ENCODE data around the gene EPG5. TPM values are rescaled to one million over a fixed set of nuclear protein-coding genes. Genes with fewer than 3 reads are reported as not detected.

EPG5 gene, protein sequence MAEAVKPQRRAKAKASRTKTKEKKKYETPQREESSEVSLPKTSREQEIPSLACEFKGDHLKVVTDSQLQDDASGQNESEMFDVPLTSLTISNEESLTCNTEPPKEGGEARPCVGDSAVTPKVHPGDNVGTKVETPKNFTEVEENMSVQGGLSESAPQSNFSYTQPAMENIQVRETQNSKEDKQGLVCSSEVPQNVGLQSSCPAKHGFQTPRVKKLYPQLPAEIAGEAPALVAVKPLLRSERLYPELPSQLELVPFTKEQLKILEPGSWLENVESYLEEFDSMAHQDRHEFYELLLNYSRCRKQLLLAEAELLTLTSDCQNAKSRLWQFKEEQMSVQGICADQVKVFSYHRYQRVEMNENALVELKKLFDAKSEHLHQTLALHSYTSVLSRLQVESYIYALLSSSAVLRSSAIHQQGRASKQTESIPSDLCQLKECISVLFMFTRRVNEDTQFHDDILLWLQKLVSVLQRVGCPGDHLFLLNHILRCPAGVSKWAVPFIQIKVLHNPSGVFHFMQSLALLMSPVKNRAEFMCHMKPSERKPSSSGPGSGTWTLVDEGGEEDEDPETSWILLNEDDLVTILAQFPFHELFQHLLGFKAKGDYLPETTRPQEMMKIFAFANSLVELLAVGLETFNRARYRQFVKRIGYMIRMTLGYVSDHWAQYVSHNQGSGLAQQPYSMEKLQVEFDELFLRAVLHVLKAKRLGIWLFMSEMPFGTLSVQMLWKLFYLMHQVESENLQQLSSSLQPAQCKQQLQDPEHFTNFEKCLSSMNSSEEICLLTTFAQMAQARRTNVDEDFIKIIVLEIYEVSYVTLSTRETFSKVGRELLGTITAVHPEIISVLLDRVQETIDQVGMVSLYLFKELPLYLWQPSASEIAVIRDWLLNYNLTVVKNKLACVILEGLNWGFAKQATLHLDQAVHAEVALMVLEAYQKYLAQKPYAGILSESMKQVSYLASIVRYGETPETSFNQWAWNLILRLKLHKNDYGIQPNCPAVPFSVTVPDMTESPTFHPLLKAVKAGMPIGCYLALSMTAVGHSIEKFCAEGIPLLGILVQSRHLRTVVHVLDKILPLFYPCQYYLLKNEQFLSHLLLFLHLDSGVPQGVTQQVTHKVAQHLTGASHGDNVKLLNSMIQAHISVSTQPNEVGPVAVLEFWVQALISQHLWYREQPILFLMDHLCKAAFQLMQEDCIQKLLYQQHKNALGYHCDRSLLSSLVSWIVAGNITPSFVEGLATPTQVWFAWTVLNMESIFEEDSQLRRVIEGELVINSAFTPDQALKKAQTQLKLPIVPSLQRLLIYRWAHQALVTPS (N-terminal part only)
- polyA plus RNA-seq: 1 to 10 TPM; 5.1 to 8.1 TPM

DNA sequence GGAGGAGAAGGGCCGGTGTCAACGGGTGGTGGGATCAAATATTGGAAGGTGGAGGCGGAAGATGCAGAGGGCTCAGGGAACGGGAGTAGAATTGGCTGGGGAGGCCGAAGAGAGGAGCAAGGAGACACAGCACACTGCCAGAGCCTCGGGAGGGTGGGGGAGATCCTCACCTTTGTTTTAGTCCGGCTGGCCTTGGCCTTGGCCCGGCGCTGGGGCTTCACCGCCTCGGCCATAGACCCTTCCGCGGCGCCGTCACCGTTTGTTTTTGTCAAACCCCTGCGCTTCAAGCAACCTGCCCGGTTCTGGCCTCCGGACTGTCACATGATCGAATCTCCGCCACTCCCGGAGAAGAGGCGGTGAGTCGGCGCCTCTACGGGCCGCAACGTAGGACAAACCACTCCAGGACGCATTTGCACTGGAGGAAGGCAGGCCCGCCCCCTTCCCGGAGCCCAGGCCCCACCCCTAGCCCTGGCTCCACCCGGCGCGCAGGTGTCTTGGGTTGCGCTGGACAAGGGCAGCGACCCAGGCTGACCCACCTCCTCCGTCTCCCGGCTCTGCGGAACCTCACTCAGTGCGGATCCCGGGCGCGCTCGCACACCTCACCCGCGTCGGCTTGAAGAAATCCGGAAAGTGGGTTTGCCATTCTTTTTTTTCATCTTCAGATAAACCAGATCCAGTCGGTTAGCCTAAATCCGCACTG, at the start of gene EPG5:
TSS of gene EPG5 (minus strand) at position 323 of the 700 bp plus-strand sequence. CDS start at position 233, 90 bp downstream.
- Histone ChIP-seq H3K4me3 (ENCODE audit: low read depth in 1 of 2, low read length in 2 of 2) (peak within 1 kb of the TSS; percentile 85 to 86), H3K9me3 (ENCODE audit: control insufficient read depth in 2 of 2, insufficient read depth in 1 of 2, low read depth in 1 of 2, low read length in 1 of 2) (no peaks in the 10 kb centered on the region), H3K36me3 (ENCODE audit: control insufficient read depth in 2 of 2, insufficient read depth in 2 of 2, low read length in 1 of 2) (no peaks in the 10 kb centered on the region), H3K27me3 (ENCODE audit: control insufficient read depth in 1 of 2, insufficient read depth in 2 of 2, low read length in 2 of 2) (no peaks in the 10 kb centered on the region), H3K4me1 (ENCODE audit: control insufficient read depth in 2 of 2, insufficient read depth in 2 of 2, low read length in 1 of 2) (no peaks in the 10 kb centered on the region), H3K27ac (ENCODE audit: low read depth in 2 of 2, low read length in 1 of 2) (peak within 1 kb of the TSS; percentile 62 to 84)
- 0 to 1% methylated on average over 46 to 50 of the region's 50 CpGs for WGBS, 2 donors

DNA sequence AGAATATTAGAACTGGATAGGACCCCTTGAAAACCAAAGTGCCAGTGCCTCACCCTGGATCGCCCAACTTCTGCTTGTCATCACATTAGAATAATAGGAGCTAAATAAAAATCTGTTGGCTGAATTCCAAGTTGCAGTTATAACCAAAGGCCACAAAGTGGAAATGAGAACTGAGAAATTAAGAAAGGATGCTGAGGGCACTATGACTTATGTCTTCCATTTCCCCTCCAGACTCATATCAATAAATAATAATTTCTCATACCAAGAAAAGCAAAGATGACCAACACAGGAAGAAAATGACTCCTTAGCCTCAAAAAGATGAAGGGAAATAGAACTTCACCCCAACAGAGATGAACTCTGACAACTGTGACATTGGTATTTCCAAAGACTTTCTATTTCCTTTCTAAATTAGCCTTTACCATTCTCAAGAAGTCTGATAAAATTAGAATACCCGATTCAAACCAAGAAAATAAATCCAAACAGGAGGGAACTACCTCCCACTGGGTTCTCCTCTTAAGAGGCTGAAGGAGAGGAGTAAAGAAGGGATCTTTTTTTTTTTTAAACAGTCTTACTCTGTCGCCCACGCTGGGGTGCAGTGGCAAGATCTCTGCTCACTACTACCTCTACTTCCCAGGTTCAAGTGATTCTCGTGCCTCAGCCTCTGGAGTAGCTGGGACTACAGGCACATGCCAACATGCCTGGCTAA, 46.5 kb upstream of the EPG5 start:
- H3K9me3 ChIP-seq (ENCODE audit: control insufficient read depth in 2 of 2, insufficient read depth in 1 of 2, low read depth in 1 of 2, low read length in 1 of 2): no peaks in the 10 kb centered on the region
- WGBS, 2 donors: 75 to 83% methylated on average over 5 of the region's 5 CpGs
- H3K27ac ChIP-seq (ENCODE audit: low read depth in 2 of 2, low read length in 1 of 2): no peak overlapping the region
- H3K27me3 ChIP-seq (ENCODE audit: control insufficient read depth in 1 of 2, insufficient read depth in 2 of 2, low read length in 2 of 2): no peaks in the 10 kb centered on the region
- H3K4me1 ChIP-seq (ENCODE audit: control insufficient read depth in 2 of 2, insufficient read depth in 2 of 2, low read length in 1 of 2): no peaks in the 10 kb centered on the region
- no peak overlapping the region for H3K4me3 ChIP-seq (ENCODE audit: low read depth in 1 of 2, low read length in 2 of 2)
- peaks cover 0 to 7% of the 10 kb centered on the region in 2 donors for H3K36me3 ChIP-seq (ENCODE audit: control insufficient read depth in 2 of 2, insufficient read depth in 2 of 2, low read length in 1 of 2)

DNA sequence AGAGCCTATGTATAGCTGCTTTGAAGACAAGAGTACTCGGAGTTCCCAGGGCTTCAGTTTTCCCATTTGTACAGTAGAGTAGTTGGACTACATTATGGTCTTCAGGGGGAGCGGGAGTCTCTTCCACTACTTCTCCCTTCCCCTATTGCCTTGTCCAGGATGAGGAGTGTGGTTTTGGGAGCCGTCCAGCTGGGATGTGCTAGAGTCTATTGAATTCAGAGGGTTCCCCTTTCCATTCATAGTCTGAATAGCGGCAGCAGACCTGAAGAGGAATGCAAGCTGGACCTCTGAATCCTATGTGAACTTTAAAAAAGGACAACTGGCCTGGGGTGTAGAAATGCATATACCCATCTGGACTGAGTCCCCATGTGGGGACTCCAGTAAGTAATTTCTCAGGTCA, 43.5 kb upstream of the EPG5 start:
- no peaks in the 10 kb centered on the region for H3K4me1 ChIP-seq (ENCODE audit: control insufficient read depth in 2 of 2, insufficient read depth in 2 of 2, low read length in 1 of 2)
- WGBS, 2 donors: 86 to 96% methylated on average over 4 of the region's 4 CpGs

DNA sequence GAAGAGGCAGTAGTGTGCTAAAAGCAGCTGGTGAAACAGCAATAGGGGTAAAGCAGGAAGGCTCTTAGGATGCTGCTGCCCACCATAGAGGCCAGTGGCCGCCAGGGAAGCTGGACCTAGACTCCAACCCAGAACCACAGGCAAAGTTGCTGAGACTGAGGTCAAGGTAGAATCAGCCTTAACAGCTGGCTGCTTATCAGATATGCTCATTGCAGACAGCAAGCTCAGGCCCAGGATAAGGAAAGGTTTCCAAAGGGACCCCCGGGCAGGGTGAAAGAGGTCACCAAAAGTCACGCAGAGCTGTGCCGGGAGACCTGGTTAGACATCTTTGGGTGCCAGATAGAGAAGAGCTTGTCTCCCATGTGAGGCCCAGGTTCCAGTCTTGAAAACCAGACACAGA, 42.9 kb upstream of the EPG5 start:
- no peak overlapping the region for H3K27ac ChIP-seq (ENCODE audit: low read depth in 2 of 2, low read length in 1 of 2)
- WGBS, 2 donors: 93 to 97% methylated on average over 4 of the region's 4 CpGs

More for the DNA sequence above, 43.5 kb upstream of the EPG5 start:
- Histone ChIP-seq H3K36me3 (ENCODE audit: control insufficient read depth in 2 of 2, insufficient read depth in 2 of 2, low read length in 1 of 2) (peaks cover 0 to 8% of the 10 kb centered on the region in 2 donors), H3K4me3 (ENCODE audit: low read depth in 1 of 2, low read length in 2 of 2) (no peak overlapping the region), H3K9me3 (ENCODE audit: control insufficient read depth in 2 of 2, insufficient read depth in 1 of 2, low read depth in 1 of 2, low read length in 1 of 2) (no peaks in the 10 kb centered on the region), H3K27me3 (ENCODE audit: control insufficient read depth in 1 of 2, insufficient read depth in 2 of 2, low read length in 2 of 2) (no peaks in the 10 kb centered on the region), H3K27ac (ENCODE audit: low read depth in 2 of 2, low read length in 1 of 2) (no peak overlapping the region)

DNA sequence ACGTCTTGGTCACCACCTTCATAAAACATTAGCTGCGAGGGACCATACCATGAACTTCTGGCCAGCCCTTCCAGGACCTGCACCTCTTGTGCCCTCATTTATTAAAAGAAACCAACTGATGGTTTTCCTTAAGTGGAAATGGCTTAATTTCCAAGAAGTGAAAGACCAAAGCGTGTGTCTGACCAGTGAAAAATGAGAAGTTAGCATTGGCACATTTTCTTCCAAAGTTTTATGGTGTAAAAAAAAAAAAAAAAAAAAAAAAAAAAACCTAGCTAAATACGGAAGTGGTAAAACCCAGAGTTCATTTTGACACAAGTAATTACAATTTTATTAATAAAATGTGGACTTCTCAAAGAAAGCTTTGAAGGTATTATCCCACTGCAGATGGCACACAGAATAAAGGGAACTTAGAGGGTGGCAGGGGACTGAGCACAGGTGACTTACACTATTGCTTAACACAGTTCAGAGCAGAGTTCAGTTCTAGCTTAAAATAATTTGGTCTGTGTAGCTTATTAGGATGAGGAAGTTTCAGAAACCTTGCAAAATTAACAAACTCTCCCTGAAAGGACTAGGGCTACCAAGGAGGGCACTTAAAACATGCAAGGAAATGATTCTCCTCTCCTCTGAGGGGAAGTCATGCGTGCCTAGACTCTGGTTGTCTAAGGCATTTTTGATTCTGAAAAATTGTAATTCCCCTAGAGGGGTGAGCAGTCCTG, 42.2 kb upstream of the EPG5 start:
- no peak overlapping the region for H3K27ac ChIP-seq (ENCODE audit: low read depth in 2 of 2, low read length in 1 of 2)
- no peaks in the 10 kb centered on the region for H3K27me3 ChIP-seq (ENCODE audit: control insufficient read depth in 1 of 2, insufficient read depth in 2 of 2, low read length in 2 of 2)
- H3K36me3 ChIP-seq (ENCODE audit: control insufficient read depth in 2 of 2, insufficient read depth in 2 of 2, low read length in 1 of 2): peaks cover 0 to 8% of the 10 kb centered on the region in 2 donors
- H3K4me1 ChIP-seq (ENCODE audit: control insufficient read depth in 2 of 2, insufficient read depth in 2 of 2, low read length in 1 of 2): no peaks in the 10 kb centered on the region
- WGBS, 2 donors: 88 to 89% methylated on average over 5 of the region's 5 CpGs
- no peaks in the 10 kb centered on the region for H3K9me3 ChIP-seq (ENCODE audit: control insufficient read depth in 2 of 2, insufficient read depth in 1 of 2, low read depth in 1 of 2, low read length in 1 of 2)
- H3K4me3 ChIP-seq (ENCODE audit: low read depth in 1 of 2, low read length in 2 of 2): no peak overlapping the region

More for the DNA sequence above, 42.9 kb upstream of the EPG5 start:
- H3K4me3 ChIP-seq (ENCODE audit: low read depth in 1 of 2, low read length in 2 of 2): no peak overlapping the region
- H3K36me3 ChIP-seq (ENCODE audit: control insufficient read depth in 2 of 2, insufficient read depth in 2 of 2, low read length in 1 of 2): peaks cover 0 to 8% of the 10 kb centered on the region in 2 donors
- H3K4me1 ChIP-seq (ENCODE audit: control insufficient read depth in 2 of 2, insufficient read depth in 2 of 2, low read length in 1 of 2): no peaks in the 10 kb centered on the region
- no peaks in the 10 kb centered on the region for H3K27me3 ChIP-seq (ENCODE audit: control insufficient read depth in 1 of 2, insufficient read depth in 2 of 2, low read length in 2 of 2)
- no peaks in the 10 kb centered on the region for H3K9me3 ChIP-seq (ENCODE audit: control insufficient read depth in 2 of 2, insufficient read depth in 1 of 2, low read depth in 1 of 2, low read length in 1 of 2)

DNA sequence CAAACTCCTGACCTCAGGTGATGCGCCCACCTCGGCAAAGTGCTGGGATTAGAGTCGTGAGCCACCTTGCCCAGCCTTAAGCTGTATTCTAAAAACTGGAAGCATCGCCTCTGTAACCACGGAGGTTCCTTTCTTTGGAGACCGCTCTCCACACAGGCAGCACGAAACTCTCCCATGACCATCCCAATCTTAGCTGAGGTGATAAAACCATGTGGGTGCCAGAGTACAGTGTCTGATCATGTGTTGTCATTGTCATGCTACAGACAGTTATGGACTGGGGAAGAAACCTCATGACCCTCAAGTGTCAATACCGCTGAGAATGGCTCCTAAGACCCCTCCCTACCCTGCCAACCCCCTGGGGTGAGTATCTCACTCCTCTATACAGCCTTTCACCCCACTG, 41.4 kb upstream of the EPG5 start:
- Histone ChIP-seq H3K9me3 (ENCODE audit: control insufficient read depth in 2 of 2, insufficient read depth in 1 of 2, low read depth in 1 of 2, low read length in 1 of 2) (no peaks in the 10 kb centered on the region), H3K4me3 (ENCODE audit: low read depth in 1 of 2, low read length in 2 of 2) (no peak overlapping the region), H3K27me3 (ENCODE audit: control insufficient read depth in 1 of 2, insufficient read depth in 2 of 2, low read length in 2 of 2) (no peaks in the 10 kb centered on the region), H3K27ac (ENCODE audit: low read depth in 2 of 2, low read length in 1 of 2) (no peak overlapping the region), H3K36me3 (ENCODE audit: control insufficient read depth in 2 of 2, insufficient read depth in 2 of 2, low read length in 1 of 2) (peaks cover 0 to 8% of the 10 kb centered on the region in 2 donors), H3K4me1 (ENCODE audit: control insufficient read depth in 2 of 2, insufficient read depth in 2 of 2, low read length in 1 of 2) (no peaks in the 10 kb centered on the region)
- WGBS, 2 donors: 90 to 97% methylated on average over 8 of the region's 8 CpGs

DNA sequence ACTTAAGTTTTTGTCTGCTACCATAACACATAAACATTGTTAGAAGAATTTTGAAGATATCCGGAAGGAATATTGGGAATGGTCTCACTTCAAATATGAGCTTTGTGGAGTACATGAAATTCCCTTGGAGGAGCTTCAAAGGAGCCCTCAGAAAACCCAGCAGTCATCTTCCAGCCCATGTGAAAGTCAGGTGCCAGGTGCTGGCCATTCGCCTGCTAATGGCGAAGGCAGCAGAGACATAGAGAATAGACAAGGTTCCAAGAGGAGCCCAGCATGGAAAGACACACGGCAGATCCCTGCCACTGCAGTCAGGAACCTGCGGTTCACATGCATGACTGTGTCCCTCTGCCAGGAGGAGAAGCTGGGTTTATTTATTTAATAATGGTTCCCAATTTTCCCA, 40.0 kb upstream of the EPG5 start:
- Histone ChIP-seq H3K9me3 (ENCODE audit: control insufficient read depth in 2 of 2, insufficient read depth in 1 of 2, low read depth in 1 of 2, low read length in 1 of 2) (no peaks in the 10 kb centered on the region), H3K36me3 (ENCODE audit: control insufficient read depth in 2 of 2, insufficient read depth in 2 of 2, low read length in 1 of 2) (peaks cover 0 to 8% of the 10 kb centered on the region in 2 donors), H3K27me3 (ENCODE audit: control insufficient read depth in 1 of 2, insufficient read depth in 2 of 2, low read length in 2 of 2) (no peaks in the 10 kb centered on the region), H3K4me3 (ENCODE audit: low read depth in 1 of 2, low read length in 2 of 2) (no peak overlapping the region), H3K27ac (ENCODE audit: low read depth in 2 of 2, low read length in 1 of 2) (no peak overlapping the region), H3K4me1 (ENCODE audit: control insufficient read depth in 2 of 2, insufficient read depth in 2 of 2, low read length in 1 of 2) (no peaks in the 10 kb centered on the region)
- WGBS, 2 donors: 96% methylated on average over 5 of the region's 5 CpGs

DNA sequence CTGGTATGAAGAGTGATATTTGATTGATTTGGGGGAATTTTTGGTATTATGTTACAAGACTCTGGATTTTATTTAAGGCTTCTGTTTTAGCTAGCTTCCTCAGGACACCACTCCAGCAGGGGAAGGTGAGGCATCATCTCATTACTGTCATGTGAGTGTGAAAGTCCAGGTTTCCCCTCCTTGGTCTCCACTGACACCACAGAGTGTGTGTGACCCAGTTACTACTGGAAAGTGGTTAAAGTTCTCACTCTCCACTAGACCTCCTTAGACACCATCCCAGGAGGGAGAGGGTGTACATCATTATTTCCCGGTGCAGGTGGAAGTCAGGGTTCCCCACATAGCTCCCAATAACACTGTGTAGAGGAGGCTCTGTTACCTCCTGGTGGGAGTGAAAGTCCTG, 35.8 kb upstream of the EPG5 start:
- 96 to 100% methylated on average over 1 of the region's 1 CpG for WGBS, 2 donors
- H3K27me3 ChIP-seq (ENCODE audit: control insufficient read depth in 1 of 2, insufficient read depth in 2 of 2, low read length in 2 of 2): no peaks in the 10 kb centered on the region
- no peaks in the 10 kb centered on the region for H3K9me3 ChIP-seq (ENCODE audit: control insufficient read depth in 2 of 2, insufficient read depth in 1 of 2, low read depth in 1 of 2, low read length in 1 of 2)
- no peak overlapping the region for H3K4me3 ChIP-seq (ENCODE audit: low read depth in 1 of 2, low read length in 2 of 2)
- no peak overlapping the region for H3K27ac ChIP-seq (ENCODE audit: low read depth in 2 of 2, low read length in 1 of 2)
- H3K4me1 ChIP-seq (ENCODE audit: control insufficient read depth in 2 of 2, insufficient read depth in 2 of 2, low read length in 1 of 2): no peaks in the 10 kb centered on the region
- no peaks in the 10 kb centered on the region for H3K36me3 ChIP-seq (ENCODE audit: control insufficient read depth in 2 of 2, insufficient read depth in 2 of 2, low read length in 1 of 2)

All from esophagus (tissue), 2 donors.